ENCODE results near the gene ZBTB7C. TPM values are rescaled to one million over a fixed set of nuclear protein-coding genes. Genes with fewer than 3 reads are reported as not detected.

The ZBTB7C gene
- total RNA-seq, 1 experiment from 2014 or later = 0.32 TPM

GRCh38 chr18:48385596-48385995, 23.6 kb downstream of the ZBTB7C start:
- DNase-seq (ENCODE audit: low spot score) = no peak
- H3K36me3 ChIP-seq (ENCODE audit: insufficient read depth, low read length, poor library complexity, severe bottlenecking) = no peaks in the 10 kb centered on the region
- no peaks in the 10 kb centered on the region for H3K4me1 ChIP-seq (ENCODE audit: insufficient read depth, low read length, poor library complexity, severe bottlenecking)
- peaks cover 9% of the 10 kb centered on the region for H3K27me3 ChIP-seq (replicated peaks; ENCODE audit: insufficient read depth, low read depth, low read length, poor library complexity)
- no peak for TF ChIP-seq EZH2 (IDR thresholded peaks at IDR 0.05; ENCODE audit: borderline replicate concordance, low read depth, low read length, poor library complexity, severe bottlenecking)
- no peak for TF ChIP-seq CTCF (conservative IDR thresholded peaks at IDR 0.05; ENCODE audit: low read depth, low read length)
- no peaks in the 10 kb centered on the region for H3K9me3 ChIP-seq (ENCODE audit: low read depth, low read length, poor library complexity, severe bottlenecking)
- H3K27ac ChIP-seq (ENCODE audit: low read depth, low read length, poor library complexity, severe bottlenecking) = no peak overlapping the region
- H3K4me3 ChIP-seq (ENCODE audit: low read depth, low read length, poor library complexity, severe bottlenecking) = no peak overlapping the region
- BruUV-seq (replicated peaks) = no TSS peak
- intact Hi-C loops (cut with micrococcal nuclease; ENCODE audit: unreplicated experiment) = no loop called here
- ChIA-PET POLR2A (ENCODE audit: low non-redundant PET) (no interaction called here), CTCF (no interaction called here)

GRCh38 chr18:48376934-48377333, 32.2 kb downstream of the ZBTB7C start:
- no peak for DNase-seq (ENCODE audit: low spot score)
- CTCF ChIA-PET = no interaction called here
- BruUV-seq (replicated peaks) = no TSS peak

GRCh38 chr18:48376406-48376805, 32.8 kb downstream of the ZBTB7C start:
- no peak for DNase-seq (ENCODE audit: low spot score)
- CTCF ChIA-PET = no interaction called here

More at GRCh38 chr18:48376934-48377333, 32.2 kb downstream of the ZBTB7C start:
- no peak for TF ChIP-seq CTCF (conservative IDR thresholded peaks at IDR 0.05; ENCODE audit: low read depth, low read length)
- no peak for TF ChIP-seq EZH2 (IDR thresholded peaks at IDR 0.05; ENCODE audit: borderline replicate concordance, low read depth, low read length, poor library complexity, severe bottlenecking)
- Histone ChIP-seq H3K9me3 (ENCODE audit: low read depth, low read length, poor library complexity, severe bottlenecking) (no peaks in the 10 kb centered on the region), H3K4me3 (ENCODE audit: low read depth, low read length, poor library complexity, severe bottlenecking) (no peak overlapping the region), H3K27ac (ENCODE audit: low read depth, low read length, poor library complexity, severe bottlenecking) (no peak overlapping the region), H3K4me1 (ENCODE audit: insufficient read depth, low read length, poor library complexity, severe bottlenecking) (no peaks in the 10 kb centered on the region), H3K36me3 (ENCODE audit: insufficient read depth, low read length, poor library complexity, severe bottlenecking) (no peaks in the 10 kb centered on the region), H3K27me3 (replicated peaks; ENCODE audit: insufficient read depth, low read depth, low read length, poor library complexity) (peaks cover 16% of the 10 kb centered on the region)
- POLR2A ChIA-PET (ENCODE audit: low non-redundant PET) = no interaction called here
- intact Hi-C loops (cut with micrococcal nuclease; ENCODE audit: unreplicated experiment) = no loop called here

More at GRCh38 chr18:48376406-48376805, 32.8 kb downstream of the ZBTB7C start:
- no TSS peak for BruUV-seq (replicated peaks)
- Histone ChIP-seq H3K4me1 (ENCODE audit: insufficient read depth, low read length, poor library complexity, severe bottlenecking) (no peaks in the 10 kb centered on the region), H3K4me3 (ENCODE audit: low read depth, low read length, poor library complexity, severe bottlenecking) (no peak overlapping the region), H3K27ac (ENCODE audit: low read depth, low read length, poor library complexity, severe bottlenecking) (no peak overlapping the region), H3K36me3 (ENCODE audit: insufficient read depth, low read length, poor library complexity, severe bottlenecking) (no peaks in the 10 kb centered on the region), H3K9me3 (ENCODE audit: low read depth, low read length, poor library complexity, severe bottlenecking) (no peaks in the 10 kb centered on the region), H3K27me3 (replicated peaks; ENCODE audit: insufficient read depth, low read depth, low read length, poor library complexity) (peaks cover 16% of the 10 kb centered on the region)
- intact Hi-C loops (cut with micrococcal nuclease; ENCODE audit: unreplicated experiment) = no loop called here
- TF ChIP-seq CTCF (conservative IDR thresholded peaks at IDR 0.05; ENCODE audit: low read depth, low read length) (no peak), EZH2 (IDR thresholded peaks at IDR 0.05; ENCODE audit: borderline replicate concordance, low read depth, low read length, poor library complexity, severe bottlenecking) (no peak)
- POLR2A ChIA-PET (ENCODE audit: low non-redundant PET) = no interaction called here
